Fibroblast of villous mesenchyme (primary cell): ENCODE data around the gene ABCC9. TPM values are rescaled to one million over a fixed set of nuclear protein-coding genes. Genes with fewer than 3 reads are reported as not detected.

Experiments
- DNase-seq: peaks from one replicate; pipeline ENCODE4 v3.0.0-alpha.2; 2010; ENCODE audit warnings: low read depth
- H3K4me3 ChIP-seq: 2 replicates; pipeline ENCODE4 v1.5.1; 2011; ENCODE audit warnings: low read depth, mild to moderate bottlenecking, low read length
- CTCF ChIP-seq: IDR thresholded peaks from 2 replicates; pipeline ENCODE4 v1.5.1; 2012; ENCODE audit warnings: low read depth, mild to moderate bottlenecking, low read length; ENCODE audit not compliant: insufficient read depth
- total RNA-seq: library from RNA; depleted of rRNA; stranded (reverse); fragments of >200 nt; gene quantifications from 2 replicates; pipeline ENCODE4 v1.2.3, GENCODE V29; 2012

The ABCC9 gene
- total RNA-seq, result 7.4 and 12.1 TPM in 2 replicates

DNA sequence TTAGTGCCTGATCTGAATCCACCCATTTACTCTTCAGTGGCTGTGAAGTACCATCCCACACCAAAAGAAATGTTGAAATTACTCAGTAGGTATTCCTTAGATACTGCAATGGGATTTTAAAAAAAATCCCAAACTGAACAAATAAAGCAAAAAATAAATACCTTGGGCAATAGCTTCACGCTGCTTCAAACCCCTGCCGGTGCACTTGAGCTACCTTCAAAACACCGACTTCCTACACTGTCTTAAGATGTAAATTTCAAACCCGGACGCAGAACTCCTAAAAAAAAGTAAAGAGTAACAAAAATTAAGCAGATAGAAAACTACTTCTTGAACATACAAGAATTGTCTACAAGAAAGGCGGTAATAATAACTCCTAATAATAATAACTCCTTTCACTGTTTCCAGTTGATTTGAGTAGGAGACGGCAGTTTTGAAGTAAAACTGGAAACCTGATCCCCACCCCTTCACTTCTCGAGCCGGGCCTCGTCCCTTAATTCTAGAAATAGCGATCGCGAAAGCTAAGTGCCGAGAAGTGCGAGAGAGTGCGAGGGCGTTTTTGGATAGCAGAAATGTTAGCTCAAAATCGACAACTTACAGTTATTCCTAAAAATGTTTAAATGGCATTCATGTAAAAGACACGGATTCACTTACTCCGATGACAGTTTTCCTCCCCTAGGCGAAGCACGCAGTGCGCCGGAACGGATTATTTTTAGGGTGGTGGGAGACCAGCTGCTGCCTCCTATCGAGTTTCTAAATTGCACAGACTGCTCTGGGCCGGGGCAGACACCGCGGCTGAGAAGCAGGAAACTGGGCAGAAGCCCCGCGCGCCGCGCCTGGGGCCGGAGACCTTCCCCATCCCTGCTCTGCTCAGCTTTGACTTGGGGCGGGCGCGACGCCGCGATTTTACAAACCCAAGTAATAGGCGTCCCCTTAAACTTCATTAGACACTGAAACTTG lies at the start of gene ABCC9:
Gene ABCC9, minus strand, starts transcription at position 878 of the 957 bp plus-strand sequence. CDS start 4,752 bp downstream, outside the sequence.
- no peak for TF ChIP-seq CTCF
- DNase-seq, result peak; percentile 16
- H3K4me3 ChIP-seq, result peak within 1 kb of the TSS; percentile 49

DNA sequence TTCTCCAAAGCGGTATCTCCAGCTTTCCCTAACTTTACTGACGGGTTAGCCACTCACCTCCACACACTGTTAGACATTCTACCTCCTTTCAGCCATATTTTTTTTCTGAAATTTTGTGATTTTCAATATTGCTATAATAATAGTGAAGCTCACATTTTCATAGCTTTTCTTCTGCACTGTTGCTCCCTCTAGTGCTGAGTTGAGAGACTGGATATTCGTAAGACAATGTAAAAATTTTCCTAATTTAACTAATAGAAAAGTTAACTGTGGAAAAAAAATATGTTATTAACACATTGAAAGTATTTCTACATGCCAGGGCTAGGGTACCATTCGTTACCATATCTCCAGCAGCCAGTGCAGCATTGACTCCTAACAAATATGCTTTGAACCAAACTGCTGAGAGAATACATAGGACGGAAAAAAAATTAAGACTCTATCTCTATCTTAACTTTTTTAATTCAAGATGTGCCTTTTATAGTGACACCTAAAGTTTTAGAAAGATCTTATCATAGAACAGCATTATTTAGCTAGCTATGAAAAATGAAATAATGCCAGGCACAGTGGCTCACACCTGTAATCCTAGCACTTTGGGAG lies 48.7 kb upstream of the ABCC9 start:
- no peak overlapping the region for H3K4me3 ChIP-seq
- DNase-seq, result peak; percentile 45
- peak; percentile 59 for TF ChIP-seq CTCF

DNA sequence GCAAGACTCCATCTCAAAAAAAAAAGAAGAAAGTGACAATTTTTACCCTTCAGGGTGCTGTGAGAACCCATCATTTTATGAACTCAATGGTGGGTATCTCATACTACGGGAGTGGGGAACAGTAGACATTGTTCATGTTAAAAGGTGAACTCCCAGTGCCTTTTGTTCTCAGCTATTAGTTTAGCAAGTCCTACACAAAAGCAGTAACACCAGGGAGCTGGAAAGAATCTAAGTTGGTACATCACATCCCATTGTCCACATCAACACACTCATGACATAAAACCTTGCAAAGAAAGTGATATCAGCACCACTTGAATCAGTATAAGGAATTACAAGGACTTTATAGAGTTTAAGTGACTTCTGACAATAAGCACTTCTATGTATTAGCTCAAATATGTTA lies 47.4 kb upstream of the ABCC9 start:
- TF ChIP-seq CTCF, result no peak
- H3K4me3 ChIP-seq, result no peak overlapping the region
- DNase-seq, result no peak

GRCh38 chr12:21987755-21988154 lies 46.5 kb upstream of the ABCC9 start:
- no peak overlapping the region for H3K4me3 ChIP-seq
- DNase-seq, result no peak
- no peak for TF ChIP-seq CTCF

GRCh38 chr12:21985155-21985554 lies 43.9 kb upstream of the ABCC9 start:
- no peak for DNase-seq
- no peak for TF ChIP-seq CTCF
- no peak overlapping the region for H3K4me3 ChIP-seq

- TF ChIP-seq CTCF, result no peak
- no peak overlapping the region for H3K4me3 ChIP-seq
- DNase-seq, result no peak
These were observed 43.1 kb upstream of the ABCC9 start for GRCh38 chr12:21984375-21984774.
